HG02970 (cell line): ENCODE data around the gene OR2T4.

Source experiments
- ATAC-seq: cut with Tn5 transposase; IDR thresholded peaks from one replicate; pipeline ENCODE4 v1.9.1; 2021; ENCODE audit warnings: mild to moderate bottlenecking, moderate library complexity, moderate number of reproducible peaks; ENCODE audit not compliant: unreplicated experiment, low FRiP score

The OR2T4 gene, protein sequence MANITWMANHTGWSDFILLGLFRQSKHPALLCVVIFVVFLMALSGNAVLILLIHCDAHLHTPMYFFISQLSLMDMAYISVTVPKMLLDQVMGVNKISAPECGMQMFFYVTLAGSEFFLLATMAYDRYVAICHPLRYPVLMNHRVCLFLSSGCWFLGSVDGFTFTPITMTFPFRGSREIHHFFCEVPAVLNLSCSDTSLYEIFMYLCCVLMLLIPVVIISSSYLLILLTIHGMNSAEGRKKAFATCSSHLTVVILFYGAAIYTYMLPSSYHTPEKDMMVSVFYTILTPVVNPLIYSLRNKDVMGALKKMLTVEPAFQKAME

DNA sequence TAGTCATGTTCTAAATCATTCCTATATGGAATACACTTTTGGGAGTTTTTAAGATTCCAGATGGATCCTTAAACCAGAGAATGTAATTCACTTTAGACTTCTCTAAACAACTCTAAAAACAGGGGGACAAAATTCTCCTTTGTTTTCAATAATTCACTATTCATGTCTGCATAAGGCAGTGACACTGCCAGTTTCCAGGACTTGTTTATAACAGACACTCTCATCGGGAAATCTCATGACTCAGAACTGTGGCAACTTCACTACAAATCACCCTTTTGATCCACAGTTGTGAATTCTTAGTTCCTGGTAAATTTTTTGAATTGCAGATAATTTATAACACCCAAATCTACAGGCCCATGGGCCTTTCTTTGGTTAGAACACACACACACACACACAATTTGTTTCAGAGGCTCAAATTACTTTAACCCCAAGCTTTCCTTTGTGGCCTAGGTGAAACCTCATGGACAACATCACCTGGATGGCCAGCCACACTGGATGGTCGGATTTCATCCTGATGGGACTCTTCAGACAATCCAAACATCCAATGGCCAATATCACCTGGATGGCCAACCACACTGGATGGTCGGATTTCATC lies at the start of gene OR2T4:
TSS of gene OR2T4 (plus strand) at position 545 of the 595 bp plus-strand sequence. CDS start at position 545, 0 bp downstream.
- no peak for ATAC-seq

DNA sequence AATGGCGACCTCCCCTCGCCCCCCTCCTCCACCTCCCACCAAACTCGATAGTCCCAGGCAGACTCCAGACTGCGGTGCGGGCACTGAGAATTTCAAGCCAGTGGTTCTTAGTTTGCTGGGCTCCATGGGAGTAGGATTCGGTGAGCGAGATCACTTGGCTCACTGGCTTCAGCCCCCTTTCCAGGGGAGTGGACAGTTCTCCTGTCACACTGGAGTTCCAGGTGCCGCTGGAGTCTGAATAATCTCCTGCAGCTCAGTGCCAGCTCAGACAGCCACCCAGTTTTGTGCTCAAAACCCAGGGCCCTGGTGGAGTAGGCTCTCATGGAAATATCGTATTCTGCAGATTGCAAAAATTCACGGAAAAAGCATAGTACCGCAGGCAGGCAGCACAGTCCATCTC lies 44.7 kb upstream of the OR2T4 start:
- ATAC-seq = no peak

DNA sequence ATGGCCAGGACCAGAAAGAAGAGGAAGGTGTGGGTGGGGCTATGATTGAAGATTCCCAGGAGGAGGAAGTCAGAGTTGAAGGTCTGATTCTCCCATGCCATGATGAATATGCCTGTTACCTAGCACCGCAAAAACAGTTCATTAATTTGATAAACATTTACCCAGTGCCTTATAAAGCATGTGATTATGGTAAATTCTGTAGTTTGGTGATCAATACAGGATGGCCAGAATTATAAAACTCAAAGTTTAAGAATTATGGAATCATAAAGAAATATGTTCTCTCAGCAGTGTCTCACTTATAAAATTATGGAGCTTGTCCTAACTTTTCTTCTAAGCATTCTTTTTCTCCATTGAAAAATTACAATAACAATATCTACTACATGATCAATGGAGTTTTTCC lies 37.0 kb upstream of the OR2T4 start, which contains the start of gene OR2M7:
TSS of gene OR2M7 (minus strand) at position 101 of the 400 bp plus-strand sequence. CDS start at position 101, 0 bp downstream.
- ATAC-seq = no peak

DNA sequence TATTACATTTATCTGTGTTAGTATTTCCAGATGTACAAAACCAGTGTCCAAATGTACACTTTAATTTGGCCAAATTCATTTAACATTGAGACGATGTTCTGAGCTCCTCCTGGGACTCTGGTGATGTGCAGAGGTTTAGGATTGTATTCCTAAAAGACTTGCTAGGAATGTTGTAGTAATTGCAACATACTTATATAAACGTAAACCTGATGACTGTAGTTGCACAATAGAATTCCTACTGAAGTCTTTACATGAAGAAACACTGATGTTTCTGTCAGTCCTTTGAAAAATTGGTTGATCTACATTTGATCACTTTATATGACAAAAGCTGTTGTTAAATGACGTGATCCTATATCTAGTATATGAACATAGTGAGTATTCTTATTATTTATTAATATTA lies 18.0 kb upstream of the OR2T4 start:
- ATAC-seq = no peak

DNA sequence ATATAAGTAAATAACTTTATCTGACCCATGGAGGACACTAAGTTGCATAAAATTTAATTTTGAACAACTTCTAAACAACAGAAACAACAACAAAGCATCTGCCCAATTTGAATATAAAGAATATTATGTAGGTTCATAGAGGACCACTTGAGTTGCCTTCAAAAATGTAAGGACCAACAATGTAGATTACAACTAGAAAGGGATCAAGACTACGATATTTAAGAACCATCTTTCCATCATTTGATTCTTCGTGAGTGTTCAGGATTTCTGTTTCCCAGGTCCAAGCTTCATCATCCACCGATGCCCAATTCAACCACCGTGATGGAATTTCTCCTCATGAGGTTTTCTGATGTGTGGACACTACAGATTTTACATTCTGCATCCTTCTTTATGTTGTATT lies 13.0 kb upstream of the OR2T4 start, which contains the start of gene OR14C36:
TSS of gene OR14C36 (plus strand) at position 301 of the 400 bp plus-strand sequence. CDS start at position 301, 0 bp downstream.
- no peak for ATAC-seq

DNA sequence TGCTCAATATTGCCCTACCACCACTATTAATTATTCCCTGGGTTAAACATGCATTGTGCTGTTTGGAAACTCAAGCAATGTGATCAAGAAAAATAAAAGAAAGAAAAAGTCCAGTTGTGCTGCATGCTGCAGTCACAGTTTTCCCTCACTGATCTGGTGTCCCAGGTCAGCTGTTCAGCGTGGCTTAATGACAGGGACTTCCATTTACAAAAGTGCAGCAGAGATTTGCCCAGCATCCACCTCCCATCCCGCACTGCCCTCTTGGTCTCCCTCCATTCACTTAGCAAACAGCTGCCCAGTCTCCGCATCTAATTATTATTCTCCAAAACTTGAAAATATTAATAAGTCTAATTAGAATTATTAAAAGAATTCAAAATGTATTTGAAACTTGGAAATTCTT lies 2.0 kb upstream of the OR2T4 start:
- ATAC-seq = no peak

DNA sequence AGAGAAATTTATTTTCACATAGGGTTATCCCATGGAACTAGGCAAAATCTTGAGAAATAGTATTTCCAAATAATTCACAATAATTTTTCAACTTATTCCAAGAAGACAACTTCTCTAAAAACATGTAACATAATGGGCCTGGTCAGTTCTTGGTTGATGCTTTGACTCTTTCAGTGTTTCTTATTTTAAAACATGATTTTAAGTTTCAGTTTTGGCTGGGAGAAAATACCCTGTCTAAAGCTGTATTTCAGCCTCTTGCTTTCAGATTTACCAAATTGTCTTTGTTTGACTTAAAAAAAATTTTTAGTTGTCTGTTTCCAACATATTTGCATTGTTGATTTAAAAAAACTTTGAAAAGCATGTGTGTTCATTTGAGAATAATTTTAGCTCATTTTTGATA lies 5.1 kb downstream of the OR2T4 start:
- no peak for ATAC-seq

DNA sequence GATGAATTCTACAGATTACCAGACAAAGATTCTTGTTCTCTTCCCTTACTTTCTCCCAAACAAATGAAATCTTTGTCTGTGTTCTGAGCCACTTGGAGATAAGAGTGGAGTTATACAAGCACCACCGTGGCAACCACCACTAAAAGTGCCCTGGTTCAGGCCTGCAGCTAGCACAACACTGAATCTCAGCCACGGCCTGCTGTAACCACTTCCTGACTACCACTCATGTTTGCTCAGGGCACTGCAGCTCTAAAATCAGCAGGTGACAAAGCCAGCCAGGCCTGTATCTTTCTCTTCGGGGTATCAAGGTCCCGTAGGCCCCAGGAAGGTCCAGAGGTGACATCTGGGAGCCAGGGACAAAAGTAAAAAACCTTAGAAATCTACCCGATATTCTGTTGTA lies 10.9 kb downstream of the OR2T4 start:
- ATAC-seq = no peak

DNA sequence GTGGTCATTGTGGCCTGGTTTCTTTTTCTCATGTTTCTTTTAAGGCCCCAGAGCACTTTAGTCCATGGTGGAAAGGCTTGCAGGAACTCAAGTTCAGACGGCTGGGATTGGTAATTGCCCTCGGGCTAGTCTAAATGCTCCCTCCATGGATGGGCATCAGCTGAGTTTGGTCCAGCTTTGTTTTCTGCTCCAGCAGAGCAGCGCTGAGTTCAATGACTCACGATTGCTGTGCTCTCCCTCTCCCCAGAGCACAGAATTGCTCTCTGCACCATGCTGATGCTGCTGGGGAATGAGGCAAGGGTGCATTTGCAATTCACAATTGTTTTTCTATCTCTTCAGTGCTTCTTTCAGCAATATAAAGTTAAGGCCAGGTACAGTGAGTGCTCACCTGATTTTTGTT lies 12.3 kb downstream of the OR2T4 start:
- no peak for ATAC-seq

DNA sequence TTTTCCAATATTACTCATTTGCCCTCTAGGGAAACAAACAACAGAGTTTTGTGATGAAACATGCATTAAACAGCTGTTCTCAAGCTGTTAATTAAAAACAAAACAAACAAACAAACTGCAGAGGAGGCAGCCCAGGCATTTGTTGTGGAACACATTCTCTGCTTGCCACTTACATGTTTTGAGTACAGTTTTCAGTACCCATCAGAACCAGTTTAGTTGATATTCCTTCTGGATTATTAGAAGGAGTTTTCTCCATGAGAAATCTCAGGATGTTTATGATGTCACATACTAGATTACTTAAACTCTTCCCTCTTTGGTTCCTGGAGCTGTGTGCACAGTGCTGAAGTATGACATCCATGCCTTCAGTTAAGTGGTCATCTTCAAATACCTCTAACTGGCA lies 14.0 kb downstream of the OR2T4 start, which contains the start of gene OR2T6:
TSS of gene OR2T6 (plus strand) at position 301 of the 400 bp plus-strand sequence. CDS start 11,863 bp downstream, outside the sequence.
- ATAC-seq = no peak

DNA sequence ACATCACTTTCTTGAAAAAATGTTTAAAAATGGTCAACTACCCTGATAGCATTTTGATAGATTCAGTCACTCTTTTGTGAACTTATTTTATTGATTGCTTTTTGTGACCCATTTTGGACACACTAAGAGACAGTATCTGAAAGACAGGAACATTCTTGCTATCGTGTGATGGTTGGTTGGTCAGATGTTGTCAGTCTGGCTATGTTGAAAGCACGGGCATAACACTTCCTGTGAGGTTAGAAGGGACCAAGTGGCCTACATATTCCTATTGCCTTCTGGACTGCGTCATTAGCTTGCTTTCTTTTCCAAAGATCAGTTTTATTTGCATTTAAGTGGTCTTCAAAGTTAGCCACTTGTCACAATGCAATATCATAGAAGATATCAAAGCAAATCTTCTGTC lies 15.5 kb downstream of the OR2T4 start:
- ATAC-seq = no peak

DNA sequence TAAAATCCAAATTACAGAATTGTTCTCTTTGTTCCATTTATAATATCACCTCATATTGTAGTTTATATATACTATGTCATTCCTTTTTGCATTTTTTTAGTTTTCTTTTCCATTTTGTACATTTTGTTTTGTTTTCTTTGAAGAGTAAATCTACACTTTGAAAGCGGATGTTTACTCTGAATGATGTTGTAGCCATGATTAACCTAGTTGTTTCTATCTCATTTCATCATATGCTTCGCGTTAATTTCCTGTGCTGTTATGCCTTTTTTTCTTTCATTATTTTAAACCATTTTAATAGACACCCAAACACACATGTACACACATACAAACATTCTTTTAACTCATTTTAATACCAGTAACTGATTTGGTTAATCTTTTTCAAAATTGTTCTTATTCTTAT lies 19.4 kb downstream of the OR2T4 start:
- no peak for ATAC-seq

DNA sequence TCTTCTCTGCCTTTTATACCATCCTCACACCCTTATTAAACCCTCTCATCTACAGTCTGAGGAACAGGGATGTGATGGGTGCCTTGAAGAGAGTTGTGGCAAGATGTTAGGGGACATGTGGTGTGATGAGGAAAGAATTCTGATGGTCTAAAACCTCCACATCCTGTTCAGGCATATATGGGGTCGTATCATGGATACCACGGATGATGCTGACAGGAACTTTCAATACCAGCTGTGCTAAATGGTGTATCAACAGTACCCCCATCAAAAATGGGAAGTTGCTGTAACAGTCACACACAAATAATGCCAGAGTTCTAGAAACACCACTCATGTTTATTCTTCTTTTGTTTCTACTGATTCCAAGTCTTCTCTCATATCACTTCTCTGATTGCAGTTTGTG lies 27.0 kb downstream of the OR2T4 start:
- ATAC-seq = no peak

DNA sequence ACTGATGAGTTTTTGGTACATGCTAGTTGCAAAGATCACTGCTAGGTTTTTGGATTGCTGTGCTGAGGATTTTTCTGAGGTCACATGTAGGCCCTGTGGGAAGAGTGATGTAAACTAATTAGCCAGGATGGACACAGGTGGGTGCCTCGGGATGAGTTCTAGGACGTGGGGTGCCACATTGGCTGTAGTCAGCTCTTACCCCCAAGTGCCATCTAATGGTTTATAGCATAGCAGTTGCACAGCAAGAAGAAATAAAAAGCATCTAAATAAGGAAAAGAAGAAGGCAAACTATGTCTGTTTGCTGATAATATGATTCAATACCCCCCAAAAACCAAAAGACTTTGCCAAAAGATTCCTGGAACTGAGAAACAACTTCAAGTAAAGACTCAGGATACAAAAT lies 31.6 kb downstream of the OR2T4 start:
- ATAC-seq = no peak

DNA sequence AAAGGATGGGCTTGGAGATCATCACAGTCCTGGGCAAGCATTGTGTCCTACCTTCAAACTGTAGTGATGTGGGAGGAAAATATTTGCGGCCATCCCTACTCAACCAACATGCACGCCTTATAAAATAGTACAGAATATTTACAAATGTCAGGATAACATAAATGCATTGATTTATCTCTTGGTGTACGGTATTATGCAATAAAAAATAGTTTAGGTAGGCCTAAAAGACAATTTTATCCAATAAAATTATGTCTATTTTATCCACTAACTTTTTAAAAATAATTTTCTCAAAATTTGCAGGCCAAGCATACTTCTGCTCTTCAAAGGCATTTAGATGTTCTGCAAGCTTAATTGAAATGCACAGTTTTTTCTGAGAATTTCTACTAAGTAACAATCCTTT lies 41.3 kb downstream of the OR2T4 start, which contains the start of gene OR2T1:
TSS of gene OR2T1 (plus strand) at position 301 of the 400 bp plus-strand sequence. CDS start 3,100 bp downstream, outside the sequence.
- no peak for ATAC-seq

DNA sequence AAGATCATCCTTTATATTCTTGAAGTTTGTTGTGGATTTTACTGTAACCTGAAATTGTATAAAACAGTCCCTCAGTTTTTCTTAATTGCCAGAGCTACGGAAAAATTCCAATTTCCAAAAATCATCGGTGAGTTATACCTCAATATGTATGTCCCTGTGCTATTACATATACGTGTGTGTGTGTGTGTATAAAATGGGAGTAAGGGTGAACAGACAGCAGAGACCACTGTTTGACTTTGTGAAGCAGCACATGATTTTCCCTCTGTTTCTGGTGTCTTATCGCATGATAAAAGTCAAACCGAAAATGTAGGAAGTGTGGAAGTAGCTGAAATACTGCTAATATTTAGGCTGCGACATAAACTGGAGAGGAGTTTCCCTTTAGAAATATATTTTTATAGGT lies 42.6 kb downstream of the OR2T4 start:
- no peak for ATAC-seq

DNA sequence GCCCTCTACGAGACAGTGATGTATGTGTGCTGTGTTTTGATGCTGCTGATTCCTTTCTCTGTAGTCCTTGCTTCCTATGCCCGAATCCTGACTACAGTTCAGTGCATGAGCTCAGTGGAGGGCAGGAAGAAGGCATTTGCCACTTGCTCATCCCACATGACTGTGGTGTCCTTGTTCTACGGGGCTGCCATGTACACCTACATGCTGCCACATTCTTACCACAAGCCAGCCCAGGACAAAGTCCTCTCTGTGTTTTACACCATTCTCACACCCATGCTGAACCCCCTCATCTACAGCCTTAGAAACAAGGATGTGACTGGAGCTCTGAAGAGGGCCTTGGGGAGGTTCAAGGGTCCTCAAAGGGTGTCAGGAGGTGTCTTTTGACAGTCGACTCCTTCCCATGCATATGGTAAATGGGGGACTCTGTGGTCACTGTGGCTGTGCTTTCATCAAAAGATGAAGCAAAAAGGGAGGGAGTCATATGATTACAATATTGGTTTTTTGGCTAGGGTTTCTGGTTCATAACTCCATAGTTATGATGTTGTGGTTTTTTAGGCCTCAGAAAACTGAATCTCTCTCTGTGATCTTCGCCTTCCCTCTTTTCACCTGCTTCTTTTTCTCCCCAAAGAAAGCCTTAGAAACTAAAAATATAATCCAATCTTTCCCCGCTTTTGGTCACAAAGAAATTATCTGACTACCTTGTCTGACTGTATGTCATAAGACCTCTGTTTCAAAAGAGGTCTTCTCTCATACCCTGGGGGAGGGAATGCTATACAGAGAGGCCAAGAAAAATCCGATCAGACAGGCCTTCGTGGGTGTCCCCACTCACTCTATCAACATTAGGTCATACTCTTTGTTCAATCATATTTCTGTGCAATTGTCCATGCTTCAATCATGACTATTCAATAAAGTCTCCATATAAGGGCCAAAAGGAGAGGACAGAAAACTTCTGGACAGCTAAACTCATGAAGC lies 45.5 kb downstream of the OR2T4 start:
- no peak for ATAC-seq
